GM18498 (cell line): ENCODE measurements around the gene ASPSCR1.

Source experiments
- ATAC-seq: cut with Tn5 transposase; IDR thresholded peaks from one replicate; pipeline ENCODE4 v1.9.1; 2021; ENCODE audit warnings: mild to moderate bottlenecking, moderate library complexity; ENCODE audit not compliant: unreplicated experiment

ASPSCR1 gene

DNA sequence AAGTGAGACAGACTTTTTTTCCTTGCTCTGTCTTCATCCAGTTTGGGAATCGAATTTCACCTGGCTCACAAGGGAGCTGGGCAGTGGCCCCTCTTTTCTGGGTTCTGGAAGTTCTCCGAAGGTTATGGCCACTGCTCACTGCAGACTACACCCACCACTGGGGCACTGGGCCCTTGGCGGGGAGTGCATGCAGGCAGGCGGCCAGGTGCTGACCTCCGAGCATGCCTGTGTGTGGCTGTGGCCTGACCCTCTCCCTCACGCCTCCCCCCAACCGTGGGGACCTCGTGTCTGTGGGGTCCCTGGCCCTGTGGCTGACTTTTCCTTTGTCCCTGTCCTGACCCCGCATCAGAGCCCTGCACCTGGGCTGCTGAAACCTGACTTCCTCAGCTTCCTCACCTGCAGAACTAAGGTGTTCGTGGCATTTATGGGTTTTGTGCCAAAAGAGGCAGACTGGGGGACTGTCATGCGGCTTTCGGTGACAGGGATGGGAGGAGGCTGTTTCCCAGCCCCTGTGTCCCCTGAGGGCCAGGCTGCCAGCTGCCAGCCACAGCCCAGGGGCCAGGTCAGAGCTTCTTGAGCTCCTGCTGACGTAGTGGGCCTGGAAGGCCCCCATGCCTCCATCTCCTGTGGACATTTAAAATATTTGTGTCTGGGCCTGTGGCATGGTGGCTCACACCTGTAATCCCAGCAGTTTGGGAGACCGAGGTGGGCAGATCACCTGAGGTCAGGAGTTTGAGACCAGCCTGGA lies 21.4 kb downstream of the ASPSCR1 start:
- no peak for ATAC-seq

DNA sequence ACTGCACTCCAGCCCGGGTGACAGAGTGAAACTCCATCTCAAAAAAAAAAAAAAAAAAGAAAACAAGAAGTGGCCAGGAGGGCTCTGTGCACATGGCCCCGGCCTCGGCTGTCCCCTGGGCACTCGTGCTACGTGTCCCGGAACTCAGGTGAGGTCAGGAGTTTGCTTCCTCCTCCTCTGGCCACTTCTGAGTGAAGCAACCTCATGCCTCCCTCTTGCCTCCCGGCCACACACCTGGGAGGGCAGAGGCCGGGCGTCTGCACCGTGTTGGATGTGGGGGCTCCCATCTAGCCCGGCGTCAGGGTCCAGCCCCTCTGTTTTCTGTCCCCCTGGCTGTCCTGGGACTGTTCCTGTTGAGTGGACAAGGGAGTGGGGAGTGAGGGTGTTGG lies 22.2 kb downstream of the ASPSCR1 start:
- no peak for ATAC-seq

DNA sequence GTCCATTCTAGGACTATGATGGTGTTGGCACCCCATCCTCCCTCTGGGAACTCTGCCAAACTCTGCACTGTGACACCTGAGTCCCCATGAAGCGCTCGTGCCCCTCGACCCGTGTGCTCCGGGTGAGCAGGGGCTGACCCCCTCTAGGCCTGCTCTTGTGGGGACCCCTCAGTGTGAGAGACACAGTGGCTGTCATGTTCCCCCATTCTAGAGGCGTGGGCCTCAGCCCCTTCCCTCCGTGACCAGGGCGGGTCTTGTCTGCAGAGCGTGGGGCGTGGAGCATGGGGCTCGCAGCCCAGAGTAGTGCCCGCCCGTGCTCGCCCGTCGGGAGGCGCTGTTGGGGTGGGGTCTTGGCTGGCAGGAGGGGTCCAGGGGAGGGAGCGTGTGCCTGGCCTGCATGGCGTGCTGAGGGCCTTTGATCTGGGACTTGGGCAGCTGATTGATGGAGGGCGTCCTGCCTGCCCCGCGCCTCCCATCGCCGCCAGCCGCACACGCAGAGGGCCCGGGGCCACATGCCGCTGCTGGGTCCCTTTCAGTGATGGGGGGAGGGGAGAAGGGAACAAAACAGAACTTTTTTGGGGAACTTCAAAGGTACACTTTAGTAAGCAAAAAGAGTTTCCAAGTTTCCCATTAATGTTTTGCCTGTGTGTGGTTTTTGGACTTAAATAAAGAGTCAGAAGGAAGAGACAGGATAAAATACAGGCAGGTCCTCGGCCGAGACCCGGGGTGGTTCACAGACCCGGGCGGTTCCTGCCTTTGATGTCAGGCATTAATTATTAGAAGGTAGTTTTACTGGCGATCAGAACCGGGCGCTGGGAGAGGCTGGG lies 22.8 kb downstream of the ASPSCR1 start:
- ATAC-seq, result no peak

- no peak for ATAC-seq
Measured at GRCh38 chr17:82000803-82001570, 23.6 kb downstream of the ASPSCR1 start.

- no peak for ATAC-seq
Measured at GRCh38 chr17:82001571-82002056, 24.2 kb downstream of the ASPSCR1 start.

DNA sequence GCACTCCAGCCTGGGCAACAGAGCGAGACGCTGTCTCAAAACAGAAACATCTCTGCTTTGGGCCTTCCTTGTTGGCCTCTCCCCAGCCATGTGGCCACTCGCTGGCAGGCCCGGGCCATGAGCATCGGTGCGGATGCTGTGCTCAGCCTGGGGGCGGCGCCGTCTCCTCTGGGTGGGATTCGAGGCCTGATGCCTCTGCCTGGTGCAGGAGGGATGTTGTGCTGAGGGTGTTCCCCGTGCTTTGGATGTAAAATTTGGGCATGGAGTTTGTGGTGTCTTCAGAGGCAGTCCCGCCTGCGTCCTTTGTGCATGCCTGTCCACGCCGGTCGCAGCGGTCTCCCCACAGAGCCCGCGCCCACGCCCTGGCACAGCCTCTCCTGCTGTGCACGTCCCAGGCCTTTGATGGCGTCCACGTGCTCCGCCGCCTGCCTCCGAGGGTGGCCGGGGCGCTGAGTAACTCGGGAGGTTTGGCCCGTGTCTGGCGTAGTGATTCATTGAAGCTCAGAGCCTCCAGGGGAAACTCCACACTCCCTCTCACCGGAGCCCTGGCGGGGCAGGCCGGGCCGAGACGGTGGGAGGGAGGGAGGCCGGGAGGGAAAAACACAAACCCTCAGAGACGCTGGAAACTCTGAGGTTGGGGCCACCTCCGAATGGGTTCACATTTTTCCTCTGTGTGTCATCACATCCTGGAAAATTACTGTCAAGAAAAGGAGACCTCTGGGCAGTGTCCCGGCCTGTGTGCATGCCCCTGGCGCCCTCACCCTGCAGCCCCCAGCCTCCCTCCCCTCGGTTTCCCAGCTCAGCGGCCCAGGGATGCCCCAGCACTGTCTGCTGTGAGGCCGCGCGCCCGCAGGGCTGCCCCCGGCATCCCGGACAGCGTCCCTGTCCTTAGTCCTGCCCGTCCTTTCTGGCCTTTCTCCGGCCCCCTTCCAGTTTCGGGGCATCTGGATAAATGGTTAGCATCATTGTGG lies 26.3 kb downstream of the ASPSCR1 start:
- no peak for ATAC-seq

GRCh38 chr17:82004517-82005455 lies 27.4 kb downstream of the ASPSCR1 start:
- ATAC-seq, result no peak

DNA sequence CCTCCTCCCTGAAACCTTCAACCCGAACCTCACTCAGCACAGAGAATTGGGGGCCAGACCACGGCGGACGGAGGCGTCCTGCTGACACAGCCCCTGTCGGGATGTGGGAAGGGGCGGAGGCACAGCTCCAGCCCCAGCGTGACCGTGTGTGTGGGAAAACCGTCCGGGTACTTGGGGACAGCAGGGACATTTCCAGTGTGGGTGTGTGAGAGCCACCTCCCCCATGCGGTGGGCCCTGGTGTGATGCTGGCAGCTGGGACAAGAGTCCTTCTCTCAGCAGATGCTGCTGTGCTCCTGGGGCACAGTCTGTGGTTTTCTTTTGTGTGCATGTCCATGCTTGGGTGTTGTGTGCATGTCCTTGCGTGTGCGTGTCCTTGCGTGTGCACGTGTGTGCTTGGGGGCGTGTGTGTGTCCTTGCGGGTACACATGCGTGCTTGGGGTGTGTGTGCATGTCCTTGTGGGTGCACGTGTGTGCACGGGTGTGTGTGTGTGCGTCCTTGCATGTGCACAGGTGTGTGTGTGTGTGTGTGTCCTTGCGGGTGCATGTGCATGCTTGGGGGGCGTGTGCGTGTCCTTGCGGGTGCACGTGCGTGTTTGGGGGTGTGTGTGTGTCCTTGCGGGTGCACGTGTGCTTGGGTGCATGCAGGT lies 28.4 kb downstream of the ASPSCR1 start:
- ATAC-seq, result no peak

- no peak for ATAC-seq
Measured at GRCh38 chr17:82006468-82007227, 29.2 kb downstream of the ASPSCR1 start.

DNA sequence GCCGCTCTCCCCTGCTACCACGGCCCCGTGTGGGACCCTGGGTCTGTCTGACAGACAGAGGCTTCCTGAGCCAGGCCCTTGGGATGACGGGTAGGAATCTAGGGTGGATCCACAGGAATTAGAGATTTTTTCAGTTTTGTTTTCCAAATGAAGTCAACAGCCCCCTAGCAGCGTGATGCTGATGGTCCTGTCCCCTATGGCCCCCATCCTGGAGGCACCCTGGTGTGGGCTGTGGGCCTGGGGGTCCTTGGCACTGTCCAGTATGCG lies 29.7 kb downstream of the ASPSCR1 start:
- no peak for ATAC-seq

- ATAC-seq, result no peak
Measured at GRCh38 chr17:82007495-82008257, 30.2 kb downstream of the ASPSCR1 start.

DNA sequence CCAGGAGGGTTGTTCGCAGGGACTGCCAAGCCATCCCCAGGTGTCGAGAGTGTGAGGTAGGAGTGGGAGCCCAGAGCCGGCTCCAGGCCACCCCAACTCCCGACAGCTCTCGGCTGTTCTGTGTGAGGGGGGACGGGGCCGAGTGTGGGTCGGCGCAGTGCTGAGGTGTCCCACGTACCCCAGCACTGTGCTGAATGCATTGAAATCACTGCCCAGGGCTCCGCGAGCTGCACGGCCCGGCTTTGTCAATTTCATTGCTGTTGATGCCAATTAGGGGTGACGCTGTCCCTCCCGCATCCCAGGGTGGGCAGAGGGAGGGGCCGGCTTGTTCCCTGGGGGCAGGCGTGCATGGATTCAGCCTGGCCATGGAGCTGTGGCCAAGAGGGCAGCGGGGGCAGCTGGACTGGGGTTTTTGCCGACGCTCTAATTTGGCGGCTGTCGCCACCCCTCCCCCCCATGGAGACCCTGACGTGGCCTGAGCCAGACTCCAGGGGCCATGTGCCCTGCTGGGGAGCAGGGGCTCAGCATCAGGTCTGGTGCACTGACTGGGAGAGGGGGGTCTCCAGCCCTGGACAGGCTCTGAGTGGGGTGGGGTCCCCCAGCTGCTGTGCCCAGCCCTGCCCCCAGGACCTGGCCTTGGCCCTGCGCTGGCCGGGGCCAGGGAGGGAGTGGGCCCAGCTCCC lies 31.0 kb downstream of the ASPSCR1 start:
- ATAC-seq, result no peak

- ATAC-seq, result no peak
Measured at GRCh38 chr17:82008941-82009405, 31.5 kb downstream of the ASPSCR1 start.

DNA sequence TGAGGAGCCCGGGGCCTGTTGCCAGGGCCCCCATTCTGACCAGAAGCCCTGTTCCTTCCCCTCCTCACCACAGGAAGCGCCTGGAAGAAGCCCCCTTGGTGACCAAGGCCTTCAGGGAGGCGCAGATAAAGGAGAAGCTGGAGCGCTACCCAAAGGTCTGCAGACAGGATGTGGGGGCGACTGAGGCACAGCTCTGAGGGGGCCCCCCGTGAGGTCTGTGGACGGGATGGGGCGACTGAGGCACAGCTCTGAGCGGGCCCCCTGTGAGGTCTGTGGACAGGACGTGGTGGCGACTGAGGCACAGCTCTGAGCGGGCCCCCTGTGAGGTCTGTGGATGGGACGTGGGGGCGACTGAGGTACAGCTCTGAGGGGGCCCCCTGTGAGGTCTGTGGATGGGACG lies 32.0 kb downstream of the ASPSCR1 start:
- ATAC-seq, result no peak

DNA sequence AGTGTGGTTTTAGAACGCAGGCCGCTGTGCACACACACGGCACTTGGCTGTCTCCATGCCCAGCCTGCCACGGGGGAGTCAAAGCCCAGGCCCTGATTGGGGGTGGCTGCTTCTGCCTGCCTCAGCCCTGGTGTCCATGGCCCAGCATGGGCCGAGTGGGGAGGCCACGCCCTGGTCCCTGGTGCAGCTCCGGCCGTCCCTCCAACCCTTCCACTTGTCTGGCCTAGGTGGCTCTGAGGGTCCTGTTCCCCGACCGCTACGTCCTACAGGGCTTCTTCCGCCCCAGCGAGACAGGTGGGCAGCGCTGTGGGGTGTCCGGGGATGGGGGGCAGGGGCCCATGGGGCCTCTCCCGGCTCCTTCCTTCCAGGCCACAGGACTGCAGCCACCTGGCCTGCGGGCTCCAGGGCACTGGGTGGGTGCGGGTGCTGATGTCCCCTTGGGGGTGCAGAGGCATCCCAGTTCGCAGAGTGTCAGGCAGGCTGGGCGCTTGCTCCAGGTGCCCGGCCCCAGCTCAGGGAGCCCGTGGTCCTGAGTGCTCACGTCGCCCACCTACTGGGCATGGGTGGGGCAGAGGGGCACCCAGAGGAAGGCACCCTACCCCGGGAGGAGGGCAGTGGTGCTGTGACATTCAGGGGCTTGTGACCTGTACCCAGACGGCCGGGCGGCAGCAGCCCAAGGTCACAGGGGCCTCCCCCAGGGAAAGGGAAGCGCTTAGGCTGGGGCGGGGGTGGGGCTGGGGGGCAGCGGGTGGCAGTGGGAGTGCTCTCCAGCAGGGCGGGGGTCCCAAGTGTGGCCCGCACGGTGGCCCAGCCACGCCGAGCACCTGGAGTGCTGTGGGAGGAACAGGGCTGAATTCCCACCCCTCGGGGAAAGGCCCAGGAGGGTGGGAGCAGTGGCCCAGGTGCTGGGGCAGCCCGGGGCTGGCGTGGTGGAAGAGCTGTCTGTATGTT lies 33.4 kb downstream of the ASPSCR1 start:
- ATAC-seq, result no peak
